H1 (cell line): Measurements from ENCODE around the gene HOXB4. TPM values are rescaled to one million over a fixed set of nuclear protein-coding genes. Genes with fewer than 3 reads are reported as not detected.

Experiments
- CTCF ChIA-PET: fragments of 300-600 bp; sonication (Branson Sonifier 250); formaldehyde crosslinking; loops from one replicate; lab custom pipeline; 2021; ENCODE audit not compliant: partially characterized antibody; lab: Charles Lee
- POLR2A ChIA-PET: fragments of 300-600 bp; sonication (Branson Sonifier 250); formaldehyde crosslinking; loops from one replicate; lab custom pipeline; 2021; ENCODE audit warnings: inconsistent platforms; ENCODE audit not compliant: partially characterized antibody; lab: Charles Lee
- DNase-seq, 2 experiments: peaks; one replicate each; pipeline versions ENCODE4 v3.0.0 to v3.0.0-alpha.2; 2010 to 2022; ENCODE audit warnings: low spot score in 2 of 2, low read depth in 1 of 2, mixed read lengths in 1 of 2
- FAIRE-seq: peaks from 2 replicates; lab custom pipeline; 2011; peaks lifted over from hg19 to GRCh38; lab: Jason Lieb, UNC
- H2AFZ ChIP-seq: 2 replicates; pipeline ENCODE4 v1.8.1; 2012; ENCODE audit warnings: low read length, inconsistent platforms
- H2AK5ac ChIP-seq: 2 replicates; pipeline ENCODE4 v1.6.1; 2013; ENCODE audit warnings: low read depth, low read length
- H2BK120ac ChIP-seq: replicated peaks from 2 replicates; pipeline ENCODE3; 2013; ENCODE audit warnings: low read depth, low read length, inconsistent platforms
- H2BK12ac ChIP-seq: 2 replicates; pipeline ENCODE4 v1.6.1; 2013; ENCODE audit warnings: low read depth, low read length
- H2BK15ac ChIP-seq: 2 replicates; pipeline ENCODE4 v1.6.1; 2013; ENCODE audit warnings: low read length
- H2BK20ac ChIP-seq: 2 replicates; pipeline ENCODE4 v1.6.1; 2013; ENCODE audit warnings: low read length
- H2BK5ac ChIP-seq: 2 replicates; pipeline ENCODE4 v1.6.1; 2013; ENCODE audit warnings: low read depth, low read length
- H3K14ac ChIP-seq: 2 replicates; pipeline ENCODE4 v1.6.1; 2013; ENCODE audit warnings: inconsistent platforms; ENCODE audit not compliant: insufficient read length
- H3K18ac ChIP-seq: 2 replicates; pipeline ENCODE4 v1.6.1; 2013; ENCODE audit warnings: low read length; ENCODE audit errors: extremely low read depth
- H3K23ac ChIP-seq: 2 replicates; pipeline ENCODE4 v1.6.1; 2013; ENCODE audit warnings: inconsistent platforms; ENCODE audit not compliant: insufficient read length
- H3K23me2 ChIP-seq: 2 replicates; pipeline ENCODE4 v1.6.1; 2013; ENCODE audit warnings: low read depth, low read length
- H3K27ac ChIP-seq: 2 replicates; pipeline ENCODE4 v1.6.1; 2011; ENCODE audit warnings: low read depth, low read length, inconsistent platforms
- H3K27me3 ChIP-seq, 4 experiments: replicated peaks in 1 of 4; 1 replicate in 1 of 4; 2 replicates in 3 of 4; pipeline versions ENCODE4 v1.6.1 to v1.8.1; 2011 to 2013; ENCODE audit warnings: low read length in 3 of 4, mild to moderate bottlenecking in 3 of 4, inconsistent platforms in 2 of 4, mixed read lengths in 2 of 4, moderate library complexity in 1 of 4; ENCODE audit not compliant: control insufficient read depth in 3 of 4, insufficient read depth in 3 of 4; ENCODE audit errors: extremely low read depth in 1 of 4
- H3K36me3 ChIP-seq, 4 experiments: 2 replicates each; pipeline versions ENCODE4 v1.6.1 to v1.8.1; 2011 to 2013; ENCODE audit warnings: mild to moderate bottlenecking in 4 of 4, low read length in 3 of 4, moderate library complexity in 2 of 4, control low read depth in 1 of 4, inconsistent platforms in 1 of 4; ENCODE audit not compliant: insufficient read depth in 4 of 4, control insufficient read depth in 2 of 4
- H3K4ac ChIP-seq: replicated peaks from 2 replicates; pipeline ENCODE3; 2013; ENCODE audit warnings: low read length, low read depth, mixed read lengths, inconsistent platforms; ENCODE audit not compliant: insufficient read length
- H3K4me1 ChIP-seq, 4 experiments: replicated peaks in 1 of 4; 1 replicate in 1 of 4; 2 replicates in 3 of 4; pipeline versions ENCODE4 v1.6.1 to v1.8.1; 2011 to 2013; ENCODE audit warnings: low read length in 3 of 4, inconsistent platforms in 2 of 4, mixed read lengths in 1 of 4; ENCODE audit not compliant: insufficient read depth in 4 of 4, control insufficient read depth in 3 of 4
- H3K4me2 ChIP-seq, 2 experiments: 2 replicates each; pipeline versions ENCODE4 v1.6.1 to v1.8.1; 2011 to 2013; ENCODE audit warnings: low read depth in 2 of 2, low read length in 2 of 2, control low read depth in 1 of 2, inconsistent platforms in 1 of 2, mild to moderate bottlenecking in 1 of 2; ENCODE audit not compliant: insufficient read depth in 1 of 2
- H3K4me3 ChIP-seq, 4 experiments: fragments of 200-600, 300-600 bp in 1 of 4; sonication (generic), shearing (Covaris generic), sonication (Bioruptor Twin) in 1 of 4; 2 replicates each; pipeline versions ENCODE4 v1.5.1 to v1.8.1; 2011 to 2016; ENCODE audit warnings: low read length in 4 of 4, low read depth in 3 of 4, control low read depth in 2 of 4, inconsistent platforms in 2 of 4, mild to moderate bottlenecking in 2 of 4, mixed read lengths in 1 of 4, moderate library complexity in 1 of 4; ENCODE audit not compliant: insufficient read depth in 2 of 4; ENCODE audit errors: extremely low read depth in 1 of 4
- H3K56ac ChIP-seq: replicated peaks from 2 replicates; pipeline ENCODE3; 2013; ENCODE audit warnings: low read depth, mild to moderate bottlenecking, mixed read lengths, low read length, inconsistent platforms; ENCODE audit not compliant: insufficient read length
- H3K79me1 ChIP-seq: 2 replicates; pipeline ENCODE4 v1.6.1; 2013; ENCODE audit warnings: low read depth, low read length, control low read depth
- H3K79me2 ChIP-seq, 2 experiments: 2 replicates each; pipeline versions ENCODE4 v1.6.1 to v1.8.1; 2012 to 2013; ENCODE audit warnings: low read length in 2 of 2, mild to moderate bottlenecking in 2 of 2, inconsistent platforms in 1 of 2; ENCODE audit not compliant: insufficient read depth in 2 of 2, control insufficient read depth in 1 of 2
- H3K9ac ChIP-seq, 4 experiments: replicated peaks in 1 of 4; 1 replicate in 1 of 4; 2 replicates in 3 of 4; pipeline versions ENCODE4 v1.6.1 to v1.8.1; 2011 to 2013; ENCODE audit warnings: low read depth in 3 of 4, low read length in 3 of 4, control low read depth in 2 of 4, mild to moderate bottlenecking in 2 of 4, moderate library complexity in 2 of 4, inconsistent platforms in 1 of 4; ENCODE audit errors: extremely low read depth in 1 of 4
- H3K9me3 ChIP-seq, 2 experiments: 2 replicates each; pipeline versions ENCODE4 v1.6.1 to v1.8.1; 2012 to 2013; ENCODE audit warnings: mild to moderate bottlenecking in 2 of 2, moderate library complexity in 2 of 2, control low read depth in 1 of 2, inconsistent platforms in 1 of 2, low read depth in 1 of 2, low read length in 1 of 2, mixed read lengths in 1 of 2; ENCODE audit not compliant: insufficient read depth in 2 of 2
- H4K20me1 ChIP-seq, 2 experiments: replicated peaks in 1 of 2; 2 replicates each; pipeline versions ENCODE3 to v1.8.1; 2011 to 2013; ENCODE audit warnings: inconsistent platforms in 2 of 2, low read length in 2 of 2, mild to moderate bottlenecking in 1 of 2; ENCODE audit not compliant: insufficient read depth in 2 of 2, control insufficient read depth in 1 of 2
- H4K5ac ChIP-seq: 2 replicates; pipeline ENCODE4 v1.6.1; 2013; ENCODE audit warnings: low read length, low read depth, mixed read lengths, inconsistent platforms; ENCODE audit not compliant: insufficient read length
- H4K8ac ChIP-seq: 2 replicates; pipeline ENCODE4 v1.8.0; 2013; ENCODE audit warnings: mild to moderate bottlenecking, moderate library complexity, low read length, inconsistent platforms; ENCODE audit not compliant: insufficient read depth; ENCODE audit errors: extremely low read depth
- H4K91ac ChIP-seq: replicated peaks from 2 replicates; pipeline ENCODE3; 2013; ENCODE audit warnings: low read length, mixed read lengths, inconsistent platforms; ENCODE audit not compliant: insufficient read length
- CBX8 ChIP-seq: fragments of 300-800, 300-1000 bp; sonication (generic); IDR thresholded peaks from 2 replicates; pipeline ENCODE4 v1.7.1; 2016; ENCODE audit warnings: low read depth, low read length, borderline replicate concordance
- CHD1 ChIP-seq: IDR thresholded peaks from 2 replicates; pipeline ENCODE4 v1.6.1; 2012; ENCODE audit warnings: low read depth, low read length, improper control_type of control experiment
- EZH2 ChIP-seq: fragments of 200-600 bp; sonication (generic); IDR thresholded peaks from 2 replicates; pipeline ENCODE4 v1.7.1; 2012; ENCODE audit warnings: low read depth, mild to moderate bottlenecking, moderate library complexity, low read length, inconsistent platforms; ENCODE audit not compliant: severe bottlenecking
- SUZ12 ChIP-seq: fragments of 200-600 bp; sonication (generic); IDR thresholded peaks from 2 replicates; pipeline ENCODE4 v1.6.1; 2012; ENCODE audit warnings: mild to moderate bottlenecking, inconsistent platforms, low read length, moderate library complexity, mixed read lengths
- TCF12 ChIP-seq: IDR thresholded peaks from 2 replicates; pipeline ENCODE4 v1.6.1; 2011; ENCODE audit warnings: low read depth, mild to moderate bottlenecking, low read length
- ZNF274 ChIP-seq: IDR thresholded peaks from 2 replicates; pipeline ENCODE4 v1.7.0; 2012; ENCODE audit warnings: low read length, borderline replicate concordance; ENCODE audit errors: extremely low read depth
- WGBS, 2 experiments: shearing (Covaris generic) in 1 of 2; methylation state at CpG; one replicate each; pipeline versions ENCODE4 v1.1.6 to v1.1.7; 2013 to 2015; ENCODE audit warnings: low lambda C conversion rate in 2 of 2, mixed read lengths in 2 of 2, inconsistent platforms in 1 of 2, low coverage in 1 of 2, missing lambda C conversion rate in 1 of 2; ENCODE audit not compliant: insufficient replicate concordance in 2 of 2, insufficient coverage in 1 of 2, insufficient read length in 1 of 2; ENCODE audit errors: extremely low coverage in 1 of 2, missing lambda C conversion rate in 1 of 2; 5-methylcytosine and 5-hydroxymethylcytosine counted together
- polyA plus RNA-seq, 7 experiments: library from polyadenylated mRNA; depleted of rRNA in 3 of 7; stranded (reverse) in 5 of 7; unstranded in 2 of 7; fragments of >200 nt in 5 of 7; fragments of 200-250 nt in 2 of 7; gene quantifications; 1 replicate in 5 of 7; 2 replicates in 1 of 7; 4 replicates in 1 of 7; pipeline versions ENCODE4 v1.2.1 to v1.2.3, GENCODE V29; 2011 to 2013; ENCODE audit warnings: missing spikeins in 2 of 7, mixed read lengths in 2 of 7
- total RNA-seq: library from RNA; stranded (reverse); fragmentation: NEBNext Ultra II Directional; extraction: Animal tissue kit (Norgen Biotek cat#: 25700); gene quantifications from 2 replicates; pipeline ENCODE4 v1.2.1, GENCODE V29; 2021
- TF ChIP-seq, protein P1 (sequence below): IDR thresholded peaks from 2 replicates; pipeline ENCODE4 v1.6.1; 2011; ENCODE audit warnings: low read length, improper control_type of control experiment

The HOXB4 gene
- total and polyA plus RNA-seq, 2 of the 8 experiments (the other 6 are each of a cell fraction or from before 2014, with no cell fraction given) = not detected

DNA sequence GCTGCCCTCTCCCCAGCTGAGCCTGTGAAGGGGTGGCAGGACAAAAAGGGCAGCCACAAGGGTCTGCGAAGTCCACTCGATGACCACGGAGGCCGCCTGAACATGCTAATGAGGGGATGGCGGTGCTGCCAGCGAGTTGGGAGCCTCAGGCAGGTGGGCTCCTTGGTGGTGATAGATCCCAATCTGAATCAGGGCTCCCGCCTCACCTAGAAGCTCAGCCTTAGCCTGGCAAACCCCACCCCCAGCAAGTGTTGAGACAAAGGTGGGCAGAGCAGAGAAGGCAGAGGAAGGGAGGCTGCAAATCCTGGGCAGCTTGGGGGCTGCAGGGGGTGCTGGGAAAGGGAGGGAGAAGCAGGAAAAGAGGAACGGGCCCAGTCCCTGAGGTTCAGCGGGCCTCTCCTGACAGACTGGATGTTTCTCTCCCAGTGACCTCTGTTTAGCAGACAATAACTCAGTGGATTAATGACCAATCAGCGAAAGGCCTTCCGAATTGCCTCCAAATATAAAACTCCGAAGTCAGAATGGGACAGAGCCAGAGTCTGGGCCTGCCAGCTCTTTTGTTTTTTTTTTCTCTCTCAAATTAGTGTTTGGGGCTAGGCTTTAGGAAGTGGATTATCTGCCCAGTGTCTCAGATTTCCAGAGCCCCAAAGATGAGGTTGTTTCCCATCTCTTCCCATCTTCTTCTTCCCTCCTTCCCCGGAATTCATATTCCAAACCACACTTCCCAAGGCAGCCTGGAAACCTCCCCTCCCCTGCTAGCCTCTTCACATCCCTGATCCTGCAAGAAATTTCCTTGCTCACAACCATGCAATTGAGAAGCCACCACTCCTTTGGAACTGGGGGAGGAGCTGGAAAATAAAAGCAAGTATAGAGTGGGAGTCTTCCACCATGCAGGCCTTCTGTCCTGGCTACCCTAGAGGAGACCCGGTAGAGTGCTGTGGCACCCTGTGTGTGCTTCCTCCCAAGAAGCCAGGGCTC is 18.0 kb downstream of the HOXB4 start:
- Histone ChIP-seq H3K4me2 (no peak overlapping the region), H2AK5ac (no peak overlapping the region), H3K9me3 (no peaks in the 10 kb centered on the region)

More for the DNA sequence above, 18.0 kb downstream of the HOXB4 start:
- CTCF ChIA-PET = interaction anchor here (0.5 to 1.8 kb wide), 14 partner anchors 10 to 444 kb away, joined by 3 to 8 read pairs (median 3); partner anchors contain the start of genes HOXB5 and HOXB9
- WGBS, 2 experiments = 23% methylated on average over 12 of the region's 14 CpGs; no CpG with 5 or more reads in 1 of the 2 experiments
- Histone ChIP-seq H3K18ac (no peak overlapping the region; the same call in 1 of the 2 replicates), H3K23ac (no peak overlapping the region), H2BK5ac (no peak overlapping the region), H3K9ac (no peak overlapping the region), H3K14ac (no peak overlapping the region), H3K79me2 (no peaks in the 10 kb centered on the region), H3K4ac (no peak overlapping the region), H2AFZ (no peak overlapping the region), H4K5ac (no peak overlapping the region), H3K27me3 (peaks cover 99 to 100% (median 99%) of the 10 kb centered on the region in 4 experiments), H3K79me1 (no peaks in the 10 kb centered on the region), H4K91ac (no peak overlapping the region), H4K20me1 (peaks cover 15 to 28% of the 10 kb centered on the region in 2 experiments), H2BK20ac (no peak overlapping the region), H2BK15ac (no peak overlapping the region), H2BK12ac (no peak overlapping the region), H3K27ac (no peak overlapping the region), H2BK120ac (no peak overlapping the region), H4K8ac (no peak overlapping the region), H3K4me1 (peaks cover 0 to 8% (median 3%) of the 10 kb centered on the region in 4 experiments; a peak in 4 of 7 replicates), H3K56ac (no peak overlapping the region), H3K23me2 (peaks cover 4% of the 10 kb centered on the region; the same call in 1 of the 2 replicates), H3K4me3 (no peak overlapping the region), H3K36me3 (peaks cover 0 to 5% (median 0%) of the 10 kb centered on the region in 4 experiments; a peak in 1 of 8 replicates)
- DNase-seq = no peak
- FAIRE-seq = no peak
- TF ChIP-seq SUZ12 (peak; percentile 62), TCF12 (no peak), CBX8 (peak; percentile 51; the same call in 1 of the 2 replicates), EZH2 (peak; percentile 78), ZNF274 (no peak), CHD1 (no peak)
- TF ChIP-seq, protein P1, sequence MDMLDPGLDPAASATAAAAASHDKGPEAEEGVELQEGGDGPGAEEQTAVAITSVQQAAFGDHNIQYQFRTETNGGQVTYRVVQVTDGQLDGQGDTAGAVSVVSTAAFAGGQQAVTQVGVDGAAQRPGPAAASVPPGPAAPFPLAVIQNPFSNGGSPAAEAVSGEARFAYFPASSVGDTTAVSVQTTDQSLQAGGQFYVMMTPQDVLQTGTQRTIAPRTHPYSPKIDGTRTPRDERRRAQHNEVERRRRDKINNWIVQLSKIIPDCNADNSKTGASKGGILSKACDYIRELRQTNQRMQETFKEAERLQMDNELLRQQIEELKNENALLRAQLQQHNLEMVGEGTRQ = no peak
- POLR2A ChIA-PET = no interaction called here
